Endothelial cell of umbilical vein (primary cell): ENCODE measurements around the gene LMAN1L. TPM values are rescaled to one million over a fixed set of nuclear protein-coding genes. Genes with fewer than 3 reads are reported as not detected.

ENCODE experiments used
- BruUV-seq: library from RNA; stranded (reverse); fragments of 400-500 nt; replicated peaks from 2 replicates; lab custom pipeline; 2021; lab: Mats Ljungman, UMichigan
- CTCF ChIA-PET: fragments of 300-600, 350-600 bp; sonication (Branson Sonifier 250); formaldehyde crosslinking; loops from one replicate; lab custom pipeline; 2021; ENCODE audit warnings: antibody characterized with exemption, inconsistent platforms; lab: Charles Lee
- POLR2A ChIA-PET: fragments of 300-600, 350-600 bp; sonication (Branson Sonifier 250); formaldehyde crosslinking; loops from one replicate; lab custom pipeline; 2021; ENCODE audit warnings: antibody characterized with exemption, inconsistent platforms; lab: Charles Lee
- DNase-seq: peaks from one replicate; pipeline ENCODE4 v3.0.0-alpha.2; 2011; ENCODE audit warnings: low read depth, low spot score
- FAIRE-seq: peaks from 2 replicates; lab custom pipeline; 2011; peaks lifted over from hg19 to GRCh38; lab: Jason Lieb, UNC
- H2AFZ ChIP-seq: 2 replicates; pipeline ENCODE4 v1.6.0; 2012; ENCODE audit warnings: low read depth, low read length, control low read depth, inconsistent platforms
- H3K27ac ChIP-seq: 2 replicates; pipeline ENCODE4 v1.5.1; 2011; ENCODE audit warnings: low read depth, mild to moderate bottlenecking, control low read depth, low read length, moderate library complexity; ENCODE audit not compliant: insufficient read depth
- H3K27me3 ChIP-seq, 2 experiments: 2 replicates each; pipeline versions ENCODE4 v1.6.0 to v1.6.1; 2011; ENCODE audit warnings: low read length in 2 of 2, mixed read lengths in 1 of 2; ENCODE audit not compliant: control insufficient read depth in 2 of 2, insufficient read depth in 2 of 2
- H3K36me3 ChIP-seq, 2 experiments: 2 replicates in 1 of 2; 3 replicates in 1 of 2; pipeline ENCODE4 v1.5.1; 2011; ENCODE audit warnings: low read length in 2 of 2, mild to moderate bottlenecking in 1 of 2, moderate library complexity in 1 of 2; ENCODE audit not compliant: control insufficient read depth in 2 of 2, insufficient read depth in 2 of 2; ENCODE audit errors: extremely low read depth in 1 of 2
- H3K4me1 ChIP-seq: 3 replicates; pipeline ENCODE4 v1.5.1; 2011; ENCODE audit warnings: mild to moderate bottlenecking, low read length; ENCODE audit not compliant: control insufficient read depth, insufficient read depth; ENCODE audit errors: extremely low read depth
- H3K4me2 ChIP-seq: 2 replicates; pipeline ENCODE4 v1.6.1; 2011; ENCODE audit warnings: low read length, control low read depth, mixed read lengths; ENCODE audit not compliant: insufficient read depth
- H3K4me3 ChIP-seq, 3 experiments: fragments of 200-600 bp in 1 of 3; sonication (generic), shearing (Covaris generic) in 1 of 3; replicated peaks in 1 of 3; 2 replicates each; pipeline ENCODE4 v1.5.1; 2011 to 2016; ENCODE audit warnings: control low read depth in 3 of 3, low read length in 3 of 3, mild to moderate bottlenecking in 2 of 3, inconsistent platforms in 1 of 3, low read depth in 1 of 3, moderate library complexity in 1 of 3; ENCODE audit not compliant: insufficient read depth in 1 of 3
- H3K79me2 ChIP-seq: 2 replicates; pipeline ENCODE4 v1.6.0; 2012; ENCODE audit warnings: low read length, inconsistent platforms; ENCODE audit not compliant: control insufficient read depth, insufficient read depth
- H3K9ac ChIP-seq: replicated peaks from 2 replicates; pipeline ENCODE3; 2011; ENCODE audit warnings: low read length, control low read depth; ENCODE audit not compliant: insufficient read depth; ENCODE audit errors: extremely low read depth
- H3K9me1 ChIP-seq: replicated peaks from 3 replicates; pipeline ENCODE4 v1.6.0; 2011; ENCODE audit warnings: mild to moderate bottlenecking, low read length; ENCODE audit not compliant: control insufficient read depth, insufficient read depth; ENCODE audit errors: extremely low read depth
- H3K9me3 ChIP-seq: replicated peaks from 2 replicates; pipeline ENCODE4 v1.5.1; 2012; ENCODE audit warnings: low read length, inconsistent platforms; ENCODE audit not compliant: control insufficient read depth, insufficient read depth
- H4K20me1 ChIP-seq: replicated peaks from 2 replicates; pipeline ENCODE3; 2011; ENCODE audit warnings: mild to moderate bottlenecking, low read length; ENCODE audit not compliant: control insufficient read depth, insufficient read depth; ENCODE audit errors: extremely low read depth
- MYC ChIP-seq: IDR thresholded peaks from one replicate; pipeline ENCODE4 v1.6.1; 2011; ENCODE audit warnings: mild to moderate bottlenecking, low read depth, low read length
- POLR2A ChIP-seq: IDR thresholded peaks from 2 replicates; pipeline ENCODE4 v1.6.1; 2012; ENCODE audit warnings: low read depth, mild to moderate bottlenecking, control low read depth, low read length
- POLR2AphosphoS5 ChIP-seq: IDR thresholded peaks from 2 replicates; pipeline ENCODE4 v1.6.1; 2012; ENCODE audit warnings: low read depth, mild to moderate bottlenecking, control low read depth, low read length, moderate library complexity; ENCODE audit not compliant: insufficient read depth
- dilution Hi-C: fragments of 300-500 bp; cut with MboI; formaldehyde crosslinking; loops from one replicate; pipeline ENCODE4 v1.15.0; 2019; ENCODE audit warnings: low sequenced_read_pairs; ENCODE audit not compliant: extremely low pct_ligation_motif_present
- intact Hi-C: fragments of 100-400 bp; cut with micrococcal nuclease; formaldehyde crosslinking; loops from one replicate; pipeline ENCODE4 v1.10.0; 2022
- polyA plus RNA-seq, 4 experiments: library from polyadenylated mRNA; depleted of rRNA in 3 of 4; stranded (reverse) in 3 of 4; unstranded in 1 of 4; fragments of >200 nt; gene quantifications; 2 replicates each; pipeline versions ENCODE4 v1.2.1 to v1.2.3, GENCODE V29; 2011 to 2012; ENCODE audit warnings: missing spikeins in 1 of 4
- total RNA-seq: library from RNA; stranded (reverse); gene quantifications from 2 replicates; pipeline ENCODE4 v1.2.3, GENCODE V29; 2021
- TF ChIP-seq, protein P1 (sequence below), 2 donors: IDR thresholded peaks; 1 replicate in 1 of 2; 2 replicates in 1 of 2; pipeline ENCODE4 v1.5.1; 2011; ENCODE audit warnings: low read length in 2 of 2, mild to moderate bottlenecking in 2 of 2, moderate library complexity in 2 of 2, control low read depth in 1 of 2, inconsistent platforms in 1 of 2, low read depth in 1 of 2; ENCODE audit not compliant: insufficient read depth in 1 of 2; ENCODE audit errors: extremely low read depth in 1 of 2

The LMAN1L gene
- total and polyA plus RNA-seq, 2 donors (not counting 3 experiments of a cell fraction or from before 2014, with no cell fraction given): not detected

DNA sequence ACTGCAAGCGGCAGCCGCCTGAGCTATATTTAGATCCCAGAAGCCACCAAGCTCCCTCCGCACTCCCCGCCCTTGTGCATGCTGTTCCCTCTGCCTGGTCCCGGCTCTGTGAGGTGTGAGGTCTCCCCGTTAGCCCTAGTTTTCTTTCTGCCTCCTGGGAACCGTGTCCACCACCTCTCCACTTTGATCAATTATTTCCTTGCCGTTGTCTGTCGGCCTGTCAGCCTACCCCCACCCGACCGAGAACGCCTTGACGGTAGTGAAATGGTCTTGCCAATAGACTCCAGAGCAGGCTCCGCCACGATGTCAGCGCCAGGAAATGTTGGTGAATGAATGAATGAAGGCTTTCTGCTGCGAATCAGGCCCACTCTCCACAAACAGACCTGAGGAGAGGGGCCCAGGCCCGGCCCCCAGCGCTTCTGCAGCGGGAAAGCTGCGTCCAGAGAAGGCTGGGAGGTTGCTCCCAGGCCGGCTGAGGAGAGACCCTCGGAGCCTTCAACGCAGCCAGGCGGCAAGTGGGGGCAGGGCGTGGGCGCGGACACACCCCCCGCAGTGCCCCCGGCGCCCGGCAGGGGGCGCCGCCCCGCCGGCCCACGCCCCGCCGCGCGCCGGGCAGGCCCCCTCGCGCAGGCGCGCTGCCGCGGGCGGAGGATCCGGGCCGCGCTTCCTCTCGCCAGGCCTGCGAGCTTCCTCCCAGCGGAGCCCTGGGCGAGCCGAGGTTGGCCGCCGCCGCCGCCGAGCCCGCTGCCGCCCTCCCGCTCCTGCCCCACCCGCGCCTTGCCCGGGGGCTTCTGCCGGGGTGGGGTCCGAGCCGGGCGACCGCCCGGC lies 31.0 kb upstream of the LMAN1L start, which contains the start of gene CSK:
TSS of gene CSK (plus strand) at position 650 of the 828 bp plus-strand sequence. CDS start 16,218 bp downstream, outside the sequence.
- H3K9me3 ChIP-seq: no peaks in the 10 kb centered on the region
- H3K9ac ChIP-seq: peak within 1 kb of the TSS; percentile 76
- FAIRE-seq (peak; percentile 60), DNase-seq (peak; percentile 53)
- H4K20me1 ChIP-seq: peaks cover 2% of the 10 kb centered on the region
- H3K27ac ChIP-seq: peak within 1 kb of the TSS; percentile 62
- TF ChIP-seq POLR2A (peak; percentile 67), POLR2AphosphoS5 (peak; percentile 79), MYC (no peak)
- TF ChIP-seq, protein P1, sequence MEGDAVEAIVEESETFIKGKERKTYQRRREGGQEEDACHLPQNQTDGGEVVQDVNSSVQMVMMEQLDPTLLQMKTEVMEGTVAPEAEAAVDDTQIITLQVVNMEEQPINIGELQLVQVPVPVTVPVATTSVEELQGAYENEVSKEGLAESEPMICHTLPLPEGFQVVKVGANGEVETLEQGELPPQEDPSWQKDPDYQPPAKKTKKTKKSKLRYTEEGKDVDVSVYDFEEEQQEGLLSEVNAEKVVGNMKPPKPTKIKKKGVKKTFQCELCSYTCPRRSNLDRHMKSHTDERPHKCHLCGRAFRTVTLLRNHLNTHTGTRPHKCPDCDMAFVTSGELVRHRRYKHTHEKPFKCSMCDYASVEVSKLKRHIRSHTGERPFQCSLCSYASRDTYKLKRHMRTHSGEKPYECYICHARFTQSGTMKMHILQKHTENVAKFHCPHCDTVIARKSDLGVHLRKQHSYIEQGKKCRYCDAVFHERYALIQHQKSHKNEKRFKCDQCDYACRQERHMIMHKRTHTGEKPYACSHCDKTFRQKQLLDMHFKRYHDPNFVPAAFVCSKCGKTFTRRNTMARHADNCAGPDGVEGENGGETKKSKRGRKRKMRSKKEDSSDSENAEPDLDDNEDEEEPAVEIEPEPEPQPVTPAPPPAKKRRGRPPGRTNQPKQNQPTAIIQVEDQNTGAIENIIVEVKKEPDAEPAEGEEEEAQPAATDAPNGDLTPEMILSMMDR (IDR thresholded peaks at IDR 0.05; ENCODE audit: extremely low read depth in 1 of 2, insufficient read depth in 1 of 2, low read depth in 1 of 2, low read length in 2 of 2): peak; percentile 52 to 65
- peak within 1 kb of the TSS; percentile 32 for H2AFZ ChIP-seq
- no peaks in the 10 kb centered on the region for H3K9me1 ChIP-seq
- intact Hi-C loops (loop anchor here (1.0 kb wide), 1 partner anchor 19 kb away; no protein-coding TSS in a partner anchor), dilution Hi-C loops (no loop called here)
- ChIA-PET CTCF (interaction anchor here (0.6 to 8.3 kb wide), 20 partner anchors 12 to 248 kb away, joined by 3 to 98 read pairs (median 4); partner anchors contain the start of genes COX5A and RPP25), POLR2A (no interaction called here)
- H3K36me3 ChIP-seq: peaks cover 0 to 3% of the 10 kb centered on the region in 2 experiments
- H3K4me2 ChIP-seq: peak within 1 kb of the TSS; percentile 94
- peaks cover 43% of the 10 kb centered on the region for H3K79me2 ChIP-seq
- peak within 1 kb of the TSS; percentile 88 to 94 (median 90) for H3K4me3 ChIP-seq
- no peaks in the 10 kb centered on the region for H3K27me3 ChIP-seq
- no TSS peak for BruUV-seq
- peaks cover 37% of the 10 kb centered on the region for H3K4me1 ChIP-seq
